22Rv1 (cell line): ENCODE data around the gene BTBD7.

Experiments used
- ZFX ChIP-seq: fragments of 450-650 bp; IDR thresholded peaks from 2 replicates; pipeline ENCODE4 v1.6.1; 2017; ENCODE audit warnings: antibody characterized with exemption, borderline replicate concordance
- TF ChIP-seq, protein P1 (sequence below): fragments of 450-650 bp; IDR thresholded peaks from 2 replicates; pipeline ENCODE4 v1.5.1; 2017; ENCODE audit warnings: mild to moderate bottlenecking

DNA sequence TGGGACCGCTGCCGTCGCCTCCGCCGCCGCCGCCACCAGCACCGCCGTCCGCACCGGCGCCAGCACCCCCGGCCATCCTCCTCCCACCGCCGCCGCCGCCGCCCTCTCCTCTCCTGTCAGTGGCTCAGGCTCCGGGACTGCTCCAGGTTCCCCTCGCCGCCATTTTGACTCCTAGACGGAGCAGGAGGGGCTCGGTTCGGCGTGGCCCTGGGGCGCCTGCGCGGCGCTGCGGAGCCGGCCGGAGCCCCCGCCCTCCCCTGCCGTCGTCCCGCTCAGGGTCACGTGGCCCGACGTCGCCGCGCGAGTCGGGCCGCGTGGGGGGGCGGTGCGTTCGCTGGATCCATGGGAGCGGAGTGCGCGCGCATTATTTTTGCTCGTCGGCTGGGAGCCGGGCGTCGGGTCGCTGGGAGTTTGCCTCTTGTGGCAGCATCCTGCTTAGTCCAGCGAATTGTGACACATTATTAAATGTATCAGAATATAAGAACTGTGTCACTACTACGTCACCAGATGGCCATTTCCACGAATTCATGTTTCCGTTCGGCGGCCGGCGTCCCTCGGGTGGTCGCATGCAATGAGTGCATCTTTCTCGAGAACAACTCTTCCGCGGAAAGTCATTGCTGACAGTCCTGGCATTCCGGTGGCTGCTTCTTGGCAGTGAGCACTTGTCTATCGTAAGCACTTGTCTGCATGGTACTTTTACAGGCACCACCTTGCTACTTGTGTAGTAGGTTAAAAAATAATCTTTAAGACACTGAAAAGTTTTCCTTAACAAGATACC lies at the start of gene BTBD7:
- TF ChIP-seq, protein P1, sequence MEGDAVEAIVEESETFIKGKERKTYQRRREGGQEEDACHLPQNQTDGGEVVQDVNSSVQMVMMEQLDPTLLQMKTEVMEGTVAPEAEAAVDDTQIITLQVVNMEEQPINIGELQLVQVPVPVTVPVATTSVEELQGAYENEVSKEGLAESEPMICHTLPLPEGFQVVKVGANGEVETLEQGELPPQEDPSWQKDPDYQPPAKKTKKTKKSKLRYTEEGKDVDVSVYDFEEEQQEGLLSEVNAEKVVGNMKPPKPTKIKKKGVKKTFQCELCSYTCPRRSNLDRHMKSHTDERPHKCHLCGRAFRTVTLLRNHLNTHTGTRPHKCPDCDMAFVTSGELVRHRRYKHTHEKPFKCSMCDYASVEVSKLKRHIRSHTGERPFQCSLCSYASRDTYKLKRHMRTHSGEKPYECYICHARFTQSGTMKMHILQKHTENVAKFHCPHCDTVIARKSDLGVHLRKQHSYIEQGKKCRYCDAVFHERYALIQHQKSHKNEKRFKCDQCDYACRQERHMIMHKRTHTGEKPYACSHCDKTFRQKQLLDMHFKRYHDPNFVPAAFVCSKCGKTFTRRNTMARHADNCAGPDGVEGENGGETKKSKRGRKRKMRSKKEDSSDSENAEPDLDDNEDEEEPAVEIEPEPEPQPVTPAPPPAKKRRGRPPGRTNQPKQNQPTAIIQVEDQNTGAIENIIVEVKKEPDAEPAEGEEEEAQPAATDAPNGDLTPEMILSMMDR = 0 out of 2 replicates have a peak, but pooled peaks have one; percentile 14
- no peak for TF ChIP-seq ZFX
